H9 (cell line): ENCODE measurements around the gene FABP7. TPM values are rescaled to one million over a fixed set of nuclear protein-coding genes. Genes with fewer than 3 reads are reported as not detected.

Experiments
- DNase-seq: peaks from one replicate; pipeline ENCODE4 v3.0.0-alpha.2; 2017
- H2AFZ ChIP-seq: one replicate; pipeline ENCODE4 v1.6.1; 2013; ENCODE audit warnings: mild to moderate bottlenecking, low read length, control low read depth, moderate library complexity
- H2AK5ac ChIP-seq: 2 replicates; pipeline ENCODE4 v1.6.1; 2013; ENCODE audit warnings: low read length, control low read depth, mixed read lengths; ENCODE audit not compliant: insufficient read length
- H2BK120ac ChIP-seq: one replicate; pipeline ENCODE4 v1.6.1; 2013; ENCODE audit warnings: low read depth, mild to moderate bottlenecking, low read length, control low read depth, inconsistent platforms; ENCODE audit not compliant: poor library complexity, severe bottlenecking
- H2BK12ac ChIP-seq: 2 replicates; pipeline ENCODE4 v1.6.1; 2013; ENCODE audit warnings: low read length, control low read depth, mixed read lengths, low read depth; ENCODE audit not compliant: insufficient read length
- H2BK15ac ChIP-seq: 2 replicates; pipeline ENCODE4 v1.6.1; 2013; ENCODE audit warnings: low read depth, low read length, control low read depth
- H2BK20ac ChIP-seq: one replicate; pipeline ENCODE4 v1.6.1; 2013; ENCODE audit warnings: low read depth, mild to moderate bottlenecking, low read length, control low read depth, inconsistent platforms; ENCODE audit not compliant: poor library complexity, severe bottlenecking
- H2BK5ac ChIP-seq: 2 replicates; pipeline ENCODE4 v1.6.1; 2013; ENCODE audit warnings: low read length, control low read depth, mixed read lengths; ENCODE audit not compliant: insufficient read length
- H3K14ac ChIP-seq: 2 replicates; pipeline ENCODE4 v1.6.1; 2013; ENCODE audit warnings: low read length, control low read depth; ENCODE audit not compliant: insufficient read depth
- H3K18ac ChIP-seq: 2 replicates; pipeline ENCODE4 v1.6.1; 2013; ENCODE audit warnings: low read depth, mild to moderate bottlenecking, mixed read lengths, low read length, control low read depth; ENCODE audit not compliant: insufficient read length
- H3K23ac ChIP-seq: 2 replicates; pipeline ENCODE4 v1.6.1; 2013; ENCODE audit warnings: low read length, control low read depth, mixed read lengths, low read depth; ENCODE audit not compliant: insufficient read length
- H3K23me2 ChIP-seq: 2 replicates; pipeline ENCODE4 v1.6.1; 2013; ENCODE audit warnings: low read depth, mild to moderate bottlenecking, mixed read lengths, low read length, control low read depth; ENCODE audit not compliant: insufficient read length, poor library complexity, severe bottlenecking
- H3K27ac ChIP-seq: 2 replicates; pipeline ENCODE4 v1.5.1; 2013; ENCODE audit warnings: low read length, control low read depth, mixed read lengths, low read depth; ENCODE audit not compliant: insufficient read length
- H3K27me3 ChIP-seq: 2 replicates; pipeline ENCODE4 v1.6.1; 2013; ENCODE audit warnings: low read length, control low read depth, inconsistent platforms; ENCODE audit not compliant: insufficient read depth
- H3K4ac ChIP-seq: 2 replicates; pipeline ENCODE4 v1.6.1; 2013; ENCODE audit warnings: low read depth, mild to moderate bottlenecking, control low read depth, inconsistent platforms, low read length, moderate library complexity
- H3K4me1 ChIP-seq: 2 replicates; pipeline ENCODE4 v1.6.1; 2013; ENCODE audit warnings: low read length, control low read depth, inconsistent platforms; ENCODE audit not compliant: insufficient read depth
- H3K4me2 ChIP-seq: 2 replicates; pipeline ENCODE4 v1.6.1; 2013; ENCODE audit warnings: low read length, control low read depth, mixed read lengths; ENCODE audit not compliant: insufficient read length, insufficient read depth
- H3K56ac ChIP-seq: 2 replicates; pipeline ENCODE4 v1.6.1; 2013; ENCODE audit warnings: low read depth, mild to moderate bottlenecking, mixed read lengths, low read length, control low read depth; ENCODE audit not compliant: insufficient read length
- H3K79me1 ChIP-seq: 2 replicates; pipeline ENCODE4 v1.6.1; 2013; ENCODE audit warnings: low read depth, mild to moderate bottlenecking, moderate library complexity, low read length, control low read depth, inconsistent platforms; ENCODE audit not compliant: insufficient read depth, poor library complexity, severe bottlenecking
- H3K79me2 ChIP-seq: 2 replicates; pipeline ENCODE4 v1.6.1; 2013; ENCODE audit warnings: low read length, control low read depth, inconsistent platforms; ENCODE audit not compliant: insufficient read depth
- H3K9ac ChIP-seq: 2 replicates; pipeline ENCODE4 v1.6.1; 2013; ENCODE audit warnings: low read length, control low read depth, mixed read lengths; ENCODE audit not compliant: insufficient read length; ENCODE audit errors: extremely low read depth
- H3K9me3 ChIP-seq: one replicate; pipeline ENCODE4 v1.6.1; 2013; ENCODE audit warnings: low read depth, low read length, inconsistent platforms; ENCODE audit not compliant: control insufficient read depth
- H3T11ph ChIP-seq: one replicate; pipeline ENCODE4 v1.6.1; 2013; ENCODE audit warnings: mild to moderate bottlenecking, low read length, control low read depth, inconsistent platforms
- H4K20me1 ChIP-seq: one replicate; pipeline ENCODE4 v1.6.1; 2013; ENCODE audit not compliant: control insufficient read depth, insufficient read length, insufficient read depth
- H4K5ac ChIP-seq: 2 replicates; pipeline ENCODE4 v1.6.1; 2013; ENCODE audit warnings: low read depth, mild to moderate bottlenecking, mixed read lengths, low read length, control low read depth; ENCODE audit not compliant: insufficient read length
- H4K8ac ChIP-seq: replicated peaks from 2 replicates; pipeline ENCODE4 v1.6.1; 2013; ENCODE audit warnings: low read length, control low read depth, mixed read lengths, low read depth; ENCODE audit not compliant: insufficient read length
- H4K91ac ChIP-seq: 2 replicates; pipeline ENCODE4 v1.6.1; 2013; ENCODE audit warnings: low read depth, mild to moderate bottlenecking, moderate library complexity, mixed read lengths, low read length, control low read depth; ENCODE audit not compliant: insufficient read length
- H3K27ac Mint-ChIP-seq, 3 experiments: 2 replicates in 2 of 3; 3 replicates in 1 of 3; pipeline ENCODE4 v1.8.0; 2020 to 2021; ENCODE audit warnings: mixed read lengths in 3 of 3, mild to moderate bottlenecking in 1 of 3, moderate library complexity in 1 of 3
- H3K27me3 Mint-ChIP-seq: 2 replicates; pipeline ENCODE4 v1.8.0; 2021; ENCODE audit warnings: low read depth, mild to moderate bottlenecking, moderate library complexity, mixed read lengths
- H3K36me3 Mint-ChIP-seq, 3 experiments: 2 replicates in 2 of 3; 3 replicates in 1 of 3; pipeline ENCODE4 v1.8.0; 2020 to 2021; ENCODE audit warnings: low read depth in 3 of 3, mixed read lengths in 3 of 3; ENCODE audit not compliant: insufficient read depth in 1 of 3
- H3K4me1 Mint-ChIP-seq, 2 experiments: 2 replicates each; pipeline ENCODE4 v1.8.0; 2020; ENCODE audit warnings: mixed read lengths in 2 of 2
- H3K4me3 Mint-ChIP-seq, 2 experiments: 2 replicates in 1 of 2; 3 replicates in 1 of 2; pipeline ENCODE4 v1.8.0; 2020 to 2021; ENCODE audit warnings: mild to moderate bottlenecking in 2 of 2, mixed read lengths in 2 of 2, moderate library complexity in 1 of 2
- H3K9me3 Mint-ChIP-seq, 2 experiments: 2 replicates in 1 of 2; 3 replicates in 1 of 2; pipeline ENCODE4 v1.8.0; 2020; ENCODE audit warnings: mild to moderate bottlenecking in 2 of 2, mixed read lengths in 2 of 2, moderate library complexity in 1 of 2
- WGBS: extraction: QIAGEN DNeasy Blood & Tissue Kit; methylation state at CpG from one replicate; pipeline ENCODE4 v1.1.7; 2013; ENCODE audit warnings: missing lambda C conversion rate, low lambda C conversion rate, mixed read lengths; ENCODE audit not compliant: insufficient read length; ENCODE audit errors: extremely low coverage; 5-methylcytosine and 5-hydroxymethylcytosine counted together
- total RNA-seq: library from RNA; stranded (reverse); gene quantifications from 2 replicates; pipeline ENCODE4 v1.2.1, GENCODE V29; 2021
- TF ChIP-seq, protein P1 (sequence below): fragments of 200-600 bp; sonication (generic); conservative IDR thresholded peaks from 3 replicates; pipeline ENCODE4 v1.8.0; 2021; ENCODE audit warnings: antibody characterized with exemption, mild to moderate bottlenecking

The FABP7 gene
- total RNA-seq, 1 experiment from 2014 or later = 3.9 TPM

DNA sequence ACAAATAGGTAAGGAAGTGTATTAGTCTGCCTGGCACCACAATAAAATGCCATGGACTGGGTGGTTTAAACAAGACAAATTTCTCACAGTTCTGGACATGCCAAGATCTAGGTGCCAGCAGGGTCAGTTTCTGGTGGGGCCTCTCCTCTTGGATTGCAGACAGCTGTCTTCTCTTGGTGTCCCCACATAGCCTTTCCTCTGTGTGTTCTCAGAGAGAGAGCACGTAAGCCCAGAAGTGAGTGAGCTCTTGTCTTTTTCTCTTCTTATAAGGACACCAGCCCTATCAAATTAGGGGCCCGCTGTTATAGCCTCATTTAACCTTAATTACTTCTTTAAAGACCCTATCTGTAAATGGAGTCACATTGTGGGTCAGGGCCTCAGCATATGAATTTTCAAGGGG is 37.8 kb downstream of the FABP7 start:
- no peak for DNase-seq
- no peaks in the 10 kb centered on the region for H3K9me3 ChIP-seq
- H3K9ac ChIP-seq = no peak overlapping the region
- Mint-ChIP-seq H3K27me3 (no peaks in the 10 kb centered on the region), H3K27ac (no peak overlapping the region; a peak in 1 of 7 replicates), H3K4me3 (no peak overlapping the region), H3K9me3 (no peaks in the 10 kb centered on the region), H3K4me1 (peaks cover 10 to 17% of the 10 kb centered on the region in 2 experiments), H3K36me3 (no peaks in the 10 kb centered on the region)
- no peak overlapping the region for H2BK15ac ChIP-seq
- H4K5ac ChIP-seq = no peak overlapping the region
- H3K79me1 ChIP-seq = no peaks in the 10 kb centered on the region
- H2BK20ac ChIP-seq = no peak overlapping the region
- no peak overlapping the region for H2AFZ ChIP-seq
- H4K91ac ChIP-seq = no peak overlapping the region
- no peak overlapping the region for H3K4ac ChIP-seq
- WGBS = no CpG with 5 or more reads among the region's 2 CpGs
- H3K79me2 ChIP-seq = no peaks in the 10 kb centered on the region
- H2BK120ac ChIP-seq = no peak overlapping the region
- no peak overlapping the region for H2AK5ac ChIP-seq
- no peak overlapping the region for H4K8ac ChIP-seq
- no peaks in the 10 kb centered on the region for H4K20me1 ChIP-seq
- H3T11ph ChIP-seq = no peak overlapping the region
- H3K23me2 ChIP-seq = no peaks in the 10 kb centered on the region
- H3K4me2 ChIP-seq = no peak overlapping the region
- no peak overlapping the region for H2BK5ac ChIP-seq
- H3K27me3 ChIP-seq = no peaks in the 10 kb centered on the region
- H3K27ac ChIP-seq = no peak overlapping the region
- no peaks in the 10 kb centered on the region; the same call in 1 of the 2 replicates for H3K4me1 ChIP-seq
- no peak overlapping the region for H3K14ac ChIP-seq
- H2BK12ac ChIP-seq = no peak overlapping the region
- TF ChIP-seq, protein P1, sequence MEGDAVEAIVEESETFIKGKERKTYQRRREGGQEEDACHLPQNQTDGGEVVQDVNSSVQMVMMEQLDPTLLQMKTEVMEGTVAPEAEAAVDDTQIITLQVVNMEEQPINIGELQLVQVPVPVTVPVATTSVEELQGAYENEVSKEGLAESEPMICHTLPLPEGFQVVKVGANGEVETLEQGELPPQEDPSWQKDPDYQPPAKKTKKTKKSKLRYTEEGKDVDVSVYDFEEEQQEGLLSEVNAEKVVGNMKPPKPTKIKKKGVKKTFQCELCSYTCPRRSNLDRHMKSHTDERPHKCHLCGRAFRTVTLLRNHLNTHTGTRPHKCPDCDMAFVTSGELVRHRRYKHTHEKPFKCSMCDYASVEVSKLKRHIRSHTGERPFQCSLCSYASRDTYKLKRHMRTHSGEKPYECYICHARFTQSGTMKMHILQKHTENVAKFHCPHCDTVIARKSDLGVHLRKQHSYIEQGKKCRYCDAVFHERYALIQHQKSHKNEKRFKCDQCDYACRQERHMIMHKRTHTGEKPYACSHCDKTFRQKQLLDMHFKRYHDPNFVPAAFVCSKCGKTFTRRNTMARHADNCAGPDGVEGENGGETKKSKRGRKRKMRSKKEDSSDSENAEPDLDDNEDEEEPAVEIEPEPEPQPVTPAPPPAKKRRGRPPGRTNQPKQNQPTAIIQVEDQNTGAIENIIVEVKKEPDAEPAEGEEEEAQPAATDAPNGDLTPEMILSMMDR = no peak
- H3K18ac ChIP-seq = no peak overlapping the region
- no peak overlapping the region for H3K23ac ChIP-seq
- H3K56ac ChIP-seq = no peak overlapping the region
